ENCODE measurements around the gene CABP2.

- TF ChIP-seq POLR2A (IDR thresholded peaks at IDR 0.05; ENCODE audit: low read length) (no peak), GATA1 (IDR thresholded peaks at IDR 0.05; ENCODE audit: low read depth, low read length) (no peak)
Observed at GRCh38 chr11:67561971-67562619, 38.8 kb upstream of the CABP2 start.
